ENCODE data around the gene TBX2. TPM values are rescaled to one million over a fixed set of nuclear protein-coding genes. Genes with fewer than 3 reads are reported as not detected.

Gene TBX2
- total RNA-seq, 1 donor from 2014 or later, result 9.8 TPM

DNA sequence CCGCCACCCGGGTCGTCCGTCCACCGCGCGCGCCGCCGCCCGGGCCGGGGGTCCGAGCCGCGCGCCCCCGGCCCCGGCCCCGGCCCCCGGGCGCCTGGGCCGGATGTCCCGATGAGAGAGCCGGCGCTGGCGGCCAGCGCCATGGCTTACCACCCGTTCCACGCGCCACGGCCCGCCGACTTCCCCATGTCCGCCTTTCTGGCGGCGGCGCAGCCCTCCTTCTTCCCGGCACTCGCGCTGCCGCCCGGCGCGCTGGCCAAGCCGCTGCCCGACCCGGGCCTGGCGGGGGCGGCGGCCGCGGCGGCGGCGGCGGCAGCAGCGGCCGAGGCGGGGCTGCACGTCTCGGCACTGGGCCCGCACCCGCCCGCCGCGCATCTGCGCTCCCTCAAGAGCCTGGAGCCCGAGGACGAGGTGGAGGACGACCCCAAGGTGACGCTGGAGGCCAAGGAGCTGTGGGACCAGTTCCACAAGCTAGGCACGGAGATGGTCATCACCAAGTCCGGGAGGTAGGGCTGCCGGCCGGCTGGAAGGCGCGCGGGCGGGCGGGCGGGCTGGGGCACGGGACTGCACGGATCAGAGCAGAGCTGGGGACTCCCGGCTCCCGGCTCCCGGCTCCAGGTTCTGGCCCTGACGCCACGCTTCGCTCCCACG lies 548 bp downstream of the TBX2 start:
- intact Hi-C loops (cut with DNase I), result no loop called here
- H3K27me3 ChIP-seq, result peaks cover 12% of the 10 kb centered on the region
- DNase-seq (ENCODE audit: extremely low spot score in 2 of 2), result no peak

GRCh38 chr17:61400717-61401388 lies 1.2 kb downstream of the TBX2 start:
- peak overlapping the region; percentile 49 to 87 for H3K4me3 ChIP-seq
- H3K9me3 ChIP-seq, result no peaks in the 10 kb centered on the region
- H3K27ac ChIP-seq, result peak overlapping the region; percentile 83
- H3K4me1 ChIP-seq, result peaks cover 63% of the 10 kb centered on the region
- TF ChIP-seq, protein P1, sequence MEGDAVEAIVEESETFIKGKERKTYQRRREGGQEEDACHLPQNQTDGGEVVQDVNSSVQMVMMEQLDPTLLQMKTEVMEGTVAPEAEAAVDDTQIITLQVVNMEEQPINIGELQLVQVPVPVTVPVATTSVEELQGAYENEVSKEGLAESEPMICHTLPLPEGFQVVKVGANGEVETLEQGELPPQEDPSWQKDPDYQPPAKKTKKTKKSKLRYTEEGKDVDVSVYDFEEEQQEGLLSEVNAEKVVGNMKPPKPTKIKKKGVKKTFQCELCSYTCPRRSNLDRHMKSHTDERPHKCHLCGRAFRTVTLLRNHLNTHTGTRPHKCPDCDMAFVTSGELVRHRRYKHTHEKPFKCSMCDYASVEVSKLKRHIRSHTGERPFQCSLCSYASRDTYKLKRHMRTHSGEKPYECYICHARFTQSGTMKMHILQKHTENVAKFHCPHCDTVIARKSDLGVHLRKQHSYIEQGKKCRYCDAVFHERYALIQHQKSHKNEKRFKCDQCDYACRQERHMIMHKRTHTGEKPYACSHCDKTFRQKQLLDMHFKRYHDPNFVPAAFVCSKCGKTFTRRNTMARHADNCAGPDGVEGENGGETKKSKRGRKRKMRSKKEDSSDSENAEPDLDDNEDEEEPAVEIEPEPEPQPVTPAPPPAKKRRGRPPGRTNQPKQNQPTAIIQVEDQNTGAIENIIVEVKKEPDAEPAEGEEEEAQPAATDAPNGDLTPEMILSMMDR (IDR thresholded peaks at IDR 0.05), result no peak
- peak in 1 of 2 donors; percentile 33 for TF ChIP-seq POLR2AphosphoS5 (IDR thresholded peaks at IDR 0.05; ENCODE audit: insufficient read depth in 1 of 2, low read depth in 1 of 2)
- TF ChIP-seq POLR2A (IDR thresholded peaks at IDR 0.05), result no peak
- no peaks in the 10 kb centered on the region for H3K36me3 ChIP-seq
- intact Hi-C loops (cut with DNase I), result no loop called here
- no peak for DNase-seq (ENCODE audit: extremely low spot score in 2 of 2)
- H3K27me3 ChIP-seq, result peaks cover 12% of the 10 kb centered on the region

More for the DNA sequence above, 548 bp downstream of the TBX2 start:
- H3K36me3 ChIP-seq, result no peaks in the 10 kb centered on the region
- TF ChIP-seq POLR2AphosphoS5 (IDR thresholded peaks at IDR 0.05; ENCODE audit: insufficient read depth in 1 of 2, low read depth in 1 of 2) (no peak), POLR2A (IDR thresholded peaks at IDR 0.05) (no peak)
- TF ChIP-seq, protein P1 (IDR thresholded peaks at IDR 0.05), result no peak
- H3K27ac ChIP-seq, result peak overlapping the region; percentile 83
- peak overlapping the region; percentile 49 to 87 for H3K4me3 ChIP-seq
- peaks cover 63% of the 10 kb centered on the region for H3K4me1 ChIP-seq
- H3K9me3 ChIP-seq, result no peaks in the 10 kb centered on the region

GRCh38 chr17:61401389-61402072 lies 1.9 kb downstream of the TBX2 start:
- Histone ChIP-seq H3K27me3 (peaks cover 12% of the 10 kb centered on the region), H3K4me1 (peaks cover 57% of the 10 kb centered on the region), H3K27ac (peak overlapping the region; percentile 83), H3K9me3 (no peaks in the 10 kb centered on the region), H3K36me3 (no peaks in the 10 kb centered on the region), H3K4me3 (peak overlapping the region; percentile 49 to 87)
- TF ChIP-seq POLR2AphosphoS5 (IDR thresholded peaks at IDR 0.05; ENCODE audit: insufficient read depth in 1 of 2, low read depth in 1 of 2) (peak in 1 of 2 donors; percentile 43), POLR2A (IDR thresholded peaks at IDR 0.05) (no peak)
- intact Hi-C loops (cut with DNase I), result no loop called here
- DNase-seq (ENCODE audit: extremely low spot score in 2 of 2), result no peak

GRCh38 chr17:61402073-61402541 lies 2.5 kb downstream of the TBX2 start:
- Histone ChIP-seq H3K27me3 (peaks cover 11% of the 10 kb centered on the region), H3K9me3 (no peaks in the 10 kb centered on the region), H3K36me3 (no peaks in the 10 kb centered on the region), H3K4me3 (peak overlapping the region; percentile 49 to 87), H3K4me1 (peaks cover 51% of the 10 kb centered on the region), H3K27ac (peak overlapping the region; percentile 83)
- TF ChIP-seq, protein P1 (IDR thresholded peaks at IDR 0.05), result no peak
- TF ChIP-seq POLR2AphosphoS5 (IDR thresholded peaks at IDR 0.05; ENCODE audit: insufficient read depth in 1 of 2, low read depth in 1 of 2), result peak in 1 of 2 donors; percentile 3
- intact Hi-C loops (cut with DNase I), result no loop called here
- no peak for DNase-seq (ENCODE audit: extremely low spot score in 2 of 2)

DNA sequence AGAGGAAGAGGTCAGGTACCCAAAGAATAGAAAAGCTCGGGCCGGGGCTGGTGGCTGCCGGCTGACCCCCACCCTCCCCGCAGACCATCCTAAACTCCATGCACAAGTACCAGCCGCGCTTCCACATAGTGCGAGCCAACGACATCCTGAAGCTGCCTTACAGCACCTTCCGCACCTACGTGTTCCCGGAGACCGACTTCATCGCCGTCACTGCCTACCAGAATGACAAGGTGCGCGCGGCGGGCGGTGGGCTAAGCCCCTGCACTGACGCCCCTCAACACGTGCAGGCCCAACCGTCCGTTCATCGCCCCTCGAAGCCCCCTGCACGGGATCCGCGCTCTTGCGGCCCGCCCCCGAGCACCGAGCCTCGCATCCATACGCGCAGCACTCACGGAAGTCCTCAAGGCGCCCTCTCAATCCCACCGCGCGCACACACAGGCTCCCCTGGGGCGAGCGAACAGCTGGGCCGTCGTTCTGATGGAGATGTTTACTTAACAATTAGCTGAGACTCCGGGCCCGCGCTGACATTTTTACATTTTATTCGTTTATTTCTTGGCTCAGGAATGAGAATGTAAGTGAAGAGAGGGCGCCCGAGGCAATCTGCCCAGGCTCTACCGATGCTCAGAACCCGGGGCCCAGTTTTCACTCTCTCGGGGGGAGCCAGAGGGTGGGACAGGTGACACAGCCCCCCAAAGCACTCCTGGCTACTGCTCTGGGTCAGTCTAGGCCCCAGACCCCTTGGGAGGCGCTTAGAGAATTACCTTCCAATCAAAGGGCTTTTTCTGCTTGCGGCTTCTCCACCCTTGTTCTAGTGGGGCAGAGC lies 3.5 kb downstream of the TBX2 start:
- H3K4me3 ChIP-seq, result peak overlapping the region; percentile 41 to 49
- TF ChIP-seq POLR2A (IDR thresholded peaks at IDR 0.05) (no peak), POLR2AphosphoS5 (IDR thresholded peaks at IDR 0.05; ENCODE audit: insufficient read depth in 1 of 2, low read depth in 1 of 2) (no peak)
- TF ChIP-seq, protein P1 (IDR thresholded peaks at IDR 0.05), result no peak
- intact Hi-C loops (cut with DNase I), result no loop called here
- H3K9me3 ChIP-seq, result no peaks in the 10 kb centered on the region
- H3K27me3 ChIP-seq, result peaks cover 7% of the 10 kb centered on the region
- DNase-seq (ENCODE audit: extremely low spot score in 2 of 2), result no peak
- peaks cover 50% of the 10 kb centered on the region for H3K4me1 ChIP-seq
- peak overlapping the region; percentile 83 for H3K27ac ChIP-seq
- H3K36me3 ChIP-seq, result no peaks in the 10 kb centered on the region
